K562 (cell line): Measurements from ENCODE around the gene RASL10B. TPM values are rescaled to one million over a fixed set of nuclear protein-coding genes. Genes with fewer than 3 reads are reported as not detected.

Experiments
- ATAC-seq: fragments of 200-7000 bp; cut with Tn5 transposase; 3 replicates; pipeline ENCODE4 v1.9.1; 2020; ENCODE audit warnings: moderate library complexity
- BruUV-seq: library from RNA; stranded (reverse); fragments of 400-500 nt; replicated peaks from 2 replicates; lab custom pipeline; 2021; lab: Mats Ljungman, UMichigan
- CTCF ChIA-PET: fragments of 300-600 bp; formaldehyde crosslinking; extraction: SDS; loops from one replicate; lab custom pipeline; 2021; ENCODE audit warnings: low intra/inter-chr PET ratio; lab: Yijun Ruan, JAX
- POLR2A ChIA-PET: fragments of 300-600, 350-650 bp; sonication (Branson Sonifier 250); formaldehyde crosslinking; extraction: SDS; loops from one replicate; lab custom pipeline; 2021; ENCODE audit warnings: antibody characterized with exemption, inconsistent platforms; lab: Yijun Ruan, JAX
- DNase-seq, 4 experiments: peaks; one replicate each; pipeline versions ENCODE4 v3.0.0 to v3.0.0-alpha.2; 2011 to 2018; ENCODE audit warnings: low spot score in 3 of 4, mixed read lengths in 3 of 4; ENCODE audit errors: extremely low read depth in 1 of 4
- FAIRE-seq: peaks from 2 replicates; lab custom pipeline; 2011; peaks lifted over from hg19 to GRCh38; lab: Jason Lieb, UNC
- H2AFZ ChIP-seq: 2 replicates; pipeline ENCODE4 v1.6.0; 2011; ENCODE audit warnings: low read depth, low read length, control low read depth, inconsistent platforms
- H3K27ac ChIP-seq: fragments of 200-600 bp; 3 replicates; pipeline ENCODE4 v1.8.0; 2011; ENCODE audit warnings: low read depth, mild to moderate bottlenecking, control low read depth, inconsistent platforms, low read length, moderate library complexity, mixed read lengths; ENCODE audit errors: extremely low read depth
- H3K27me3 ChIP-seq, 2 experiments: fragments of 300-600 bp in 1 of 2; 2 replicates in 1 of 2; 3 replicates in 1 of 2; pipeline versions ENCODE4 v1.6.0 to v1.8.0; 2011; ENCODE audit warnings: inconsistent platforms in 2 of 2, low read length in 2 of 2, mild to moderate bottlenecking in 1 of 2, mixed read lengths in 1 of 2, moderate library complexity in 1 of 2; ENCODE audit not compliant: control insufficient read depth in 2 of 2, insufficient read depth in 2 of 2
- H3K36me3 ChIP-seq: fragments of 300-600 bp; 3 replicates; pipeline ENCODE4 v1.8.0; 2011; ENCODE audit warnings: mild to moderate bottlenecking, low read length, inconsistent platforms; ENCODE audit not compliant: control insufficient read depth, insufficient read depth
- H3K4me1 ChIP-seq, 2 experiments: fragments of 200-600 bp in 1 of 2; replicated peaks in 1 of 2; 2 replicates in 1 of 2; 3 replicates in 1 of 2; pipeline versions ENCODE4 v1.5.1 to v1.8.0; 2011; ENCODE audit warnings: inconsistent platforms in 2 of 2, low read length in 2 of 2, mild to moderate bottlenecking in 1 of 2, mixed read lengths in 1 of 2, moderate library complexity in 1 of 2; ENCODE audit not compliant: control insufficient read depth in 2 of 2, insufficient read depth in 2 of 2
- H3K4me2 ChIP-seq: 2 replicates; pipeline ENCODE4 v1.6.1; 2011; ENCODE audit warnings: low read length, control low read depth, inconsistent platforms, mixed read lengths; ENCODE audit not compliant: insufficient read depth
- H3K4me3 ChIP-seq: fragments of 200-600 bp; sonication (generic), shearing (Covaris generic); 2 replicates; pipeline ENCODE4 v1.5.1; 2016; ENCODE audit warnings: control low read depth, inconsistent platforms
- H3K79me2 ChIP-seq: fragments of 200-600 bp; 3 replicates; pipeline ENCODE4 v1.8.0; 2011; ENCODE audit warnings: low read length, inconsistent platforms; ENCODE audit not compliant: control insufficient read depth, insufficient read depth
- H3K9ac ChIP-seq, 2 experiments: 2 replicates each; pipeline versions ENCODE4 v1.6.0 to v1.6.1; 2011; ENCODE audit warnings: low read depth in 2 of 2, low read length in 2 of 2, control low read depth in 1 of 2, inconsistent platforms in 1 of 2, mild to moderate bottlenecking in 1 of 2, mixed read lengths in 1 of 2; ENCODE audit not compliant: insufficient read depth in 1 of 2
- H3K9me1 ChIP-seq: one replicate; pipeline ENCODE4 v1.6.0; 2011; ENCODE audit warnings: inconsistent platforms, mild to moderate bottlenecking, low read length, moderate library complexity; ENCODE audit not compliant: control insufficient read depth, insufficient read depth
- H3K9me3 ChIP-seq: replicated peaks from 2 replicates; pipeline ENCODE4 v1.5.1; 2011; ENCODE audit warnings: low read depth, low read length, inconsistent platforms; ENCODE audit not compliant: control insufficient read depth, insufficient read depth
- H4K20me1 ChIP-seq: replicated peaks from 2 replicates; pipeline ENCODE4 v1.6.1; 2011; ENCODE audit warnings: low read length, inconsistent platforms, mixed read lengths; ENCODE audit not compliant: control insufficient read depth, insufficient read depth
- CCAR2 ChIP-seq: fragments of 200-400 bp; formaldehyde crosslinking; IDR thresholded peaks from 2 replicates; pipeline ENCODE4 v1.6.1; 2017; ENCODE audit warnings: mild to moderate bottlenecking, low read depth, low read length
- CREB3 ChIP-seq: fragments of 450-650 bp; conservative IDR thresholded peaks from 2 replicates; pipeline ENCODE4 v1.6.1; 2016; ENCODE audit warnings: missing genetic modification characterization, low read depth, mild to moderate bottlenecking, missing compliant biosample characterization, moderate library complexity
- KHSRP ChIP-seq: fragments of 450-650 bp; IDR thresholded peaks from 2 replicates; pipeline ENCODE4 v1.6.1; 2017
- MTA2 ChIP-seq: fragments of 450-650 bp; IDR thresholded peaks from 2 replicates; pipeline ENCODE4 v1.6.1; 2016; ENCODE audit warnings: low read depth
- NCOR1 ChIP-seq: fragments of 450-650 bp; IDR thresholded peaks from 2 replicates; pipeline ENCODE4 v1.6.1; 2016; ENCODE audit warnings: mild to moderate bottlenecking, moderate library complexity
- NEUROD1 ChIP-seq: fragments of 150-350 bp; IDR thresholded peaks from 2 replicates; pipeline ENCODE4 v1.6.1; 2014; ENCODE audit warnings: borderline replicate concordance, low read length, low read depth; ENCODE audit not compliant: partially characterized antibody
- PHTF2 ChIP-seq: fragments of 250-450 bp; sonication (Bioruptor Pico); IDR thresholded peaks from 2 replicates; pipeline ENCODE4 v1.5.0; 2021; ENCODE audit warnings: mild to moderate bottlenecking
- RBM22 ChIP-seq: fragments of 200-400 bp; formaldehyde crosslinking; IDR thresholded peaks from 2 replicates; pipeline ENCODE4 v1.6.1; 2018; ENCODE audit warnings: low read length, low read depth; ENCODE audit not compliant: poor library complexity, severe bottlenecking
- SIRT6 ChIP-seq: IDR thresholded peaks from one replicate; pipeline ENCODE4 v1.6.1; 2012; ENCODE audit warnings: low read depth, mild to moderate bottlenecking, control low read depth, inconsistent platforms, low read length, moderate library complexity
- SMARCA5 ChIP-seq: fragments of 450-650 bp; IDR thresholded peaks from 2 replicates; pipeline ENCODE4 v1.6.1; 2016
- TAL1 ChIP-seq: fragments of 450-650 bp; IDR thresholded peaks from 2 replicates; pipeline ENCODE4 v1.6.1; 2016; ENCODE audit warnings: mild to moderate bottlenecking
- TCF7 ChIP-seq: sonication (generic); IDR thresholded peaks from 2 replicates; pipeline ENCODE4 v1.6.1; 2016; ENCODE audit warnings: antibody characterized with exemption, borderline replicate concordance
- ZBTB7A ChIP-seq: IDR thresholded peaks from 2 replicates; pipeline ENCODE4 v1.6.1; 2011; ENCODE audit warnings: low read depth, mild to moderate bottlenecking, low read length, moderate library complexity, borderline replicate concordance; ENCODE audit not compliant: control insufficient read depth
- ZKSCAN1 ChIP-seq: fragments of 150-350 bp; IDR thresholded peaks from 2 replicates; pipeline ENCODE4 v1.6.1; 2016; ENCODE audit warnings: low read depth, low read length
- ZNF41 ChIP-seq: fragments of 250-450 bp; sonication (Bioruptor Pico); conservative IDR thresholded peaks from 2 replicates; pipeline ENCODE4 v1.4.0; 2020; ENCODE audit warnings: mild to moderate bottlenecking
- ZNF696 ChIP-seq: fragments of 250-450 bp; sonication (Bioruptor Pico); conservative IDR thresholded peaks from 2 replicates; pipeline ENCODE4 v1.4.0; 2020; ENCODE audit warnings: mild to moderate bottlenecking, moderate library complexity
- WGBS: fragments of 100-300 bp; shearing (Covaris generic); methylation state at CpG from one replicate; pipeline ENCODE4 v1.1.6; 2016; ENCODE audit warnings: low coverage, mixed read lengths; ENCODE audit not compliant: insufficient coverage; ENCODE audit errors: missing lambda C conversion rate; 5-methylcytosine and 5-hydroxymethylcytosine counted together
- in situ Hi-C: fragments of 300-500 bp; cut with MboI; formaldehyde crosslinking; loops from 4 replicates; pipeline ENCODE4 v1.15.0; 2018; ENCODE audit warnings: inconsistent platforms, mixed read lengths
- intact Hi-C: fragments of 100-400 bp; cut with micrococcal nuclease; formaldehyde crosslinking; loops from 2 replicates; pipeline ENCODE4 v1.14.2; 2022
- polyA plus RNA-seq, 8 experiments: library from polyadenylated mRNA; depleted of rRNA in 4 of 8; stranded (reverse) in 5 of 8; unstranded in 3 of 8; fragments of >200 nt; fragmentation: Nextera tagmentation in 2 of 8; fragmentation: Illumina TruSeq in 1 of 8; extraction: Ambion mirVana in 2 of 8; extraction: Trizol in 1 of 8; gene quantifications; 2 replicates each; pipeline versions ENCODE4 v1.2.1 to v1.2.3, GENCODE V29; 2011 to 2014; ENCODE audit warnings: inconsistent platforms in 1 of 8, missing spikeins in 1 of 8
- total RNA-seq, 7 experiments: library from RNA; depleted of rRNA in 6 of 7; stranded (reverse); fragments of >200 nt in 6 of 7; fragmentation: Illumina TruSeq in 2 of 7; extraction: Trizol in 2 of 7; gene quantifications; 2 replicates each; pipeline versions ENCODE4 v1.2.1 to v1.2.3, GENCODE V29; 2011 to 2021; ENCODE audit warnings: low replicate concordance in 1 of 7
- TF ChIP-seq, protein P1 (sequence below): fragments of 250-450 bp; sonication (Bioruptor Pico); IDR thresholded peaks from 2 replicates; pipeline ENCODE4 v1.5.0; 2020; ENCODE audit warnings: mild to moderate bottlenecking
- TF ChIP-seq, protein P2 (sequence below): fragments of 250-450 bp; sonication (Bioruptor Pico); IDR thresholded peaks from 2 replicates; pipeline ENCODE4 v1.8.0; 2021; ENCODE audit warnings: moderate library complexity, mild to moderate bottlenecking, inconsistent platforms
- TF ChIP-seq, protein P3 (sequence below): sonication (generic); formaldehyde crosslinking; IDR thresholded peaks from 2 replicates; pipeline ENCODE4 v1.8.1; 2023; ENCODE audit warnings: mild to moderate bottlenecking, missing genetic modification reagents

Gene RASL10B
- total and polyA plus RNA-seq, 9 of the 15 experiments (the other 6 are each of a cell fraction or from before 2014, with no cell fraction given): 0.04 to 0.31 (median 0.14) TPM; not detected in 2

- Histone ChIP-seq H3K27me3 (peaks cover 16 to 77% of the 10 kb centered on the region in 2 experiments), H3K79me2 (no peaks in the 10 kb centered on the region), H3K36me3 (no peaks in the 10 kb centered on the region), H3K4me2 (no peak overlapping the region), H3K9ac (peak overlapping the region in 1 of 2 experiments; percentile 8; a peak in 1 of 4 replicates), H3K9me3 (no peaks in the 10 kb centered on the region), H3K4me3 (no peak overlapping the region), H4K20me1 (peaks cover 17% of the 10 kb centered on the region; the same call in 1 of the 2 replicates)
- no peak for FAIRE-seq
- WGBS: 1% methylated on average over 14 of the region's 15 CpGs
- in situ Hi-C loops (loop anchor here (5.0 to 25.0 kb wide), 4 partner anchors 189 to 1309 kb away; partner anchors contain the start of genes NLE1 and UNC45B), intact Hi-C loops (loop anchor here (2.0 to 5.0 kb wide), 5 partner anchors 133 to 575 kb away; partner anchors contain the start of gene SLFN12L)
- no peak for DNase-seq
- ChIA-PET POLR2A (no interaction called here), CTCF (interaction anchor here (0.6 kb wide), 1 partner anchor 433 kb away, joined by 4 read pairs; no protein-coding TSS in a partner anchor)
- no TSS peak for BruUV-seq
- TF ChIP-seq TCF7: no peak
- TF ChIP-seq CREB3: no peak
- TF ChIP-seq TAL1: no peak
- TF ChIP-seq ZKSCAN1: no peak
- TF ChIP-seq, protein P1, sequence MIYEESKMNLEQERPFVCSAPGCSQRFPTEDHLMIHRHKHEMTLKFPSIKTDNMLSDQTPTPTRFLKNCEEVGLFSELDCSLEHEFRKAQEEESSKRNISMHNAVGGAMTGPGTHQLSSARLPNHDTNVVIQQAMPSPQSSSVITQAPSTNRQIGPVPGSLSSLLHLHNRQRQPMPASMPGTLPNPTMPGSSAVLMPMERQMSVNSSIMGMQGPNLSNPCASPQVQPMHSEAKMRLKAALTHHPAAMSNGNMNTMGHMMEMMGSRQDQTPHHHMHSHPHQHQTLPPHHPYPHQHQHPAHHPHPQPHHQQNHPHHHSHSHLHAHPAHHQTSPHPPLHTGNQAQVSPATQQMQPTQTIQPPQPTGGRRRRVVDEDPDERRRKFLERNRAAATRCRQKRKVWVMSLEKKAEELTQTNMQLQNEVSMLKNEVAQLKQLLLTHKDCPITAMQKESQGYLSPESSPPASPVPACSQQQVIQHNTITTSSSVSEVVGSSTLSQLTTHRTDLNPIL (CRISPR knock-in tag): no peak
- TF ChIP-seq, protein P2, sequence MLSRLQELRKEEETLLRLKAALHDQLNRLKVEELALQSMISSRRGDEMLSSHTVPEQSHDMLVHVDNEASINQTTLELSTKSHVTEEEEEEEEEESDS (CRISPR knock-in tag): no peak
- no peak for TF ChIP-seq KHSRP
- no peak for TF ChIP-seq ZNF696 (CRISPR knock-in tag)
- no peak for TF ChIP-seq ZBTB7A
- no peak for TF ChIP-seq NCOR1
- TF ChIP-seq RBM22: no peak
- no peak for TF ChIP-seq NEUROD1
- TF ChIP-seq SIRT6: no peak
- TF ChIP-seq CCAR2: no peak
- no peak for TF ChIP-seq MTA2
- no peak for TF ChIP-seq PHTF2 (CRISPR knock-in tag)
- TF ChIP-seq ZNF41 (CRISPR knock-in tag): no peak
- TF ChIP-seq, protein P3, sequence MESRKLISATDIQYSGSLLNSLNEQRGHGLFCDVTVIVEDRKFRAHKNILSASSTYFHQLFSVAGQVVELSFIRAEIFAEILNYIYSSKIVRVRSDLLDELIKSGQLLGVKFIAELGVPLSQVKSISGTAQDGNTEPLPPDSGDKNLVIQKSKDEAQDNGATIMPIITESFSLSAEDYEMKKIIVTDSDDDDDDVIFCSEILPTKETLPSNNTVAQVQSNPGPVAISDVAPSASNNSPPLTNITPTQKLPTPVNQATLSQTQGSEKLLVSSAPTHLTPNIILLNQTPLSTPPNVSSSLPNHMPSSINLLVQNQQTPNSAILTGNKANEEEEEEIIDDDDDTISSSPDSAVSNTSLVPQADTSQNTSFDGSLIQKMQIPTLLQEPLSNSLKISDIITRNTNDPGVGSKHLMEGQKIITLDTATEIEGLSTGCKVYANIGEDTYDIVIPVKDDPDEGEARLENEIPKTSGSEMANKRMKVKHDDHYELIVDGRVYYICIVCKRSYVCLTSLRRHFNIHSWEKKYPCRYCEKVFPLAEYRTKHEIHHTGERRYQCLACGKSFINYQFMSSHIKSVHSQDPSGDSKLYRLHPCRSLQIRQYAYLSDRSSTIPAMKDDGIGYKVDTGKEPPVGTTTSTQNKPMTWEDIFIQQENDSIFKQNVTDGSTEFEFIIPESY (CRISPR knock-in tag): no peak
- no peak for TF ChIP-seq SMARCA5
- TF ChIP-seq, all 486 proteins: peak for 0
- no peak overlapping the region for H3K27ac ChIP-seq
- H2AFZ ChIP-seq: no peak overlapping the region
- ATAC-seq: no peak
- peaks cover 4% of the 10 kb centered on the region for H3K9me1 ChIP-seq
- peaks cover 9 to 26% of the 10 kb centered on the region in 2 experiments; a peak in 4 of 5 replicates for H3K4me1 ChIP-seq
Observed at GRCh38 chr17:35745749-35746320, 14.4 kb downstream of the RASL10B start.
